GM12865 (cell line): ENCODE data around the gene ELOVL6.

ENCODE experiments used
- DNase-seq: peaks from one replicate; pipeline ENCODE4 v3.0.0; 2010; ENCODE audit warnings: low read depth
- H3K4me3 ChIP-seq: 2 replicates; pipeline ENCODE4 v1.5.1; 2011; ENCODE audit warnings: mild to moderate bottlenecking, low read depth, low read length, control low read depth
- TF ChIP-seq, protein P1 (sequence below): IDR thresholded peaks from 2 replicates; pipeline ENCODE4 v1.5.1; 2011; ENCODE audit warnings: low read length, control low read depth, low read depth, inconsistent platforms; ENCODE audit not compliant: insufficient read depth; ENCODE audit errors: missing control alignments

ELOVL6 gene

GRCh38 chr4:110104661-110105060 lies 93.8 kb downstream of the ELOVL6 start:
- DNase-seq: no peak
- no peak overlapping the region for H3K4me3 ChIP-seq
- TF ChIP-seq, protein P1, sequence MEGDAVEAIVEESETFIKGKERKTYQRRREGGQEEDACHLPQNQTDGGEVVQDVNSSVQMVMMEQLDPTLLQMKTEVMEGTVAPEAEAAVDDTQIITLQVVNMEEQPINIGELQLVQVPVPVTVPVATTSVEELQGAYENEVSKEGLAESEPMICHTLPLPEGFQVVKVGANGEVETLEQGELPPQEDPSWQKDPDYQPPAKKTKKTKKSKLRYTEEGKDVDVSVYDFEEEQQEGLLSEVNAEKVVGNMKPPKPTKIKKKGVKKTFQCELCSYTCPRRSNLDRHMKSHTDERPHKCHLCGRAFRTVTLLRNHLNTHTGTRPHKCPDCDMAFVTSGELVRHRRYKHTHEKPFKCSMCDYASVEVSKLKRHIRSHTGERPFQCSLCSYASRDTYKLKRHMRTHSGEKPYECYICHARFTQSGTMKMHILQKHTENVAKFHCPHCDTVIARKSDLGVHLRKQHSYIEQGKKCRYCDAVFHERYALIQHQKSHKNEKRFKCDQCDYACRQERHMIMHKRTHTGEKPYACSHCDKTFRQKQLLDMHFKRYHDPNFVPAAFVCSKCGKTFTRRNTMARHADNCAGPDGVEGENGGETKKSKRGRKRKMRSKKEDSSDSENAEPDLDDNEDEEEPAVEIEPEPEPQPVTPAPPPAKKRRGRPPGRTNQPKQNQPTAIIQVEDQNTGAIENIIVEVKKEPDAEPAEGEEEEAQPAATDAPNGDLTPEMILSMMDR: no peak

DNA sequence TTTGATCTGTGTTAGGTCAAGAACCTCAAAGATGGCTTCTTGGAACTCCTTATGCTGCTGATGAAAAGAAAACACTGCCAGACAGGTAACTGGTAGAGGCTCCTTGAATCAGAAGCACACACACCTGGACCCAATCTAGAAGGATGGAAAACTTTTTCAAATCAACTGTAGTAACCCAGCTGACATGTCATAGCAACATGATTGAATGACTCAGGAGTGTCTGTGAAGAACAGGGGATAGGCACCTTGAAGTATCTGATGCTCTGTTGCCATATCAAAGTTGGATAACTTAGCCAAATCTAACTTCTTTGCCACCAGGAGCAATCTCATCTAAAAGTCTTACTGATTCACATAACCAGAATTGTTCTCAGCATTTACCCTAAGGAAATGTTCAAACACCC lies 98.8 kb downstream of the ELOVL6 start:
- H3K4me3 ChIP-seq: no peak overlapping the region
- no peak for DNase-seq
- TF ChIP-seq, protein P1: no peak

DNA sequence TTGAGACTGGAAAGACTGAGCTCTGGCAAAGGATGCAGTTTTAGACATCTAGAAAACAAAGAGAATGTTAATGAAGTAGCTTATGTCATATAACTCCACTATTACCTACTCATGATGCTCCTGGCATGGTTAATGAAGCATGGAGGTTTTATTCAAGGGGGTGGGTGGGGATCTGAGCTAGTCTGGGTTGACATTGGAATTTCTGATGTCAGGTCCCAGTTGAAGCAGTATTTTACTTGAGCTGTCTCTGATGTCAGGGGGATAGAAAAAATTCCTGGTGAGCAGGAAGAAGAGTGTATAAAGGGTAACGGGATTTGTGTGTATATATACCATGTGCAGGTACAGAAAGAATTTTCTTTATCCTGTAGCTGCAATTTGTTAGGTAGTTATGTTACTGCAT lies 102.0 kb downstream of the ELOVL6 start:
- no peak for DNase-seq
- TF ChIP-seq, protein P1: no peak
- no peak overlapping the region for H3K4me3 ChIP-seq

DNA sequence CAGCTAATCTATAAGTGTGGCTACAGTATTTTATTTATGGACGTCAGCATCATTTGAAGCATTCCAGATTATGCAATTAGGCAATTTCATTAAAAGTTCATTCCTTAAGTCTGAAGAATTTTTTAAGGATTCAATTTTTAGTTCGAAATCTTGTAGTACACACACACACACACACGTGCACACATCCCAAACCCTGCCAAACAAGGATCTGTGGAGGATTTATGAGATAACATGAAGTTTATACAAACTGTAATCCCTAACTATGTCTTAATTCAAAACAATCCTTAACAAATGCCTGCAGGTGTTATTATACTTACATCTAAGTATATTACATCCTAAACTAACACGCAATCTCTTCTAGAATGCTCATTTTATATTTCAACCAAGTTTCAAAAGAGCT lies 105.8 kb downstream of the ELOVL6 start:
- TF ChIP-seq, protein P1: no peak
- no peak for DNase-seq
- no peak overlapping the region for H3K4me3 ChIP-seq

- TF ChIP-seq, protein P1: no peak
- no peak overlapping the region for H3K4me3 ChIP-seq
- DNase-seq: no peak
Observed at GRCh38 chr4:110091434-110092140, 106.8 kb downstream of the ELOVL6 start.

DNA sequence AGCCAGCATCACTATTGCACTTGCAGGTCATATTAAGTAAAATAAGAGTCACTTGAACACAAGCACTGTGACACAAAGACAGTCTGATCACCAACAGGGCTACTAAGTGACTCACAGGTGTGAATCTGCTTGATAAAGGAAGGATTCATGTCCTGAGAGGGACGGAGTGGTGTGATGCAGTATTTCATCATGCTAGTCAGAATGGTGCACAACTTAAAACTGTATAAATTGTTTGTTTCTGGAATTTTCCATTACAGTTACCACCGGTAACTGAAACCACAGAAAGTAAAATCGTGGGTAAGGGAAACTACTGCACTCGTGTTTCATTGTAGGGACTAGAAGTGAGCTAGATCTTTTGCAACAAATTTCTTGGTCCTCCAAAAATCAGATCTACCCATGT lies 109.7 kb downstream of the ELOVL6 start:
- DNase-seq: peak; percentile 9
- H3K4me3 ChIP-seq: no peak overlapping the region
- TF ChIP-seq, protein P1: no peak
